BLaER1 treated with 17β-estradiol and CSF1 and Interleukin-3, amounts not matched to agents 10 nM and 100 nM (cell line): ENCODE results near the gene STK24.
A peak's percentile ranks its signal among the peaks of the same experiment; 100 is the strongest.

ENCODE experiments used
- H3K27ac ChIP-seq, 11 experiments: shearing (Covaris generic); formaldehyde crosslinking; 2 replicates each; pipeline ENCODE4 v1.8.1; 2022
- H3K27me3 ChIP-seq, 11 experiments: shearing (Covaris generic); formaldehyde crosslinking; 2 replicates each; pipeline ENCODE4 v1.8.1; 2022
- H3K36me3 ChIP-seq, 11 experiments: shearing (Covaris generic); formaldehyde crosslinking; 2 replicates each; pipeline ENCODE4 v1.8.1; 2022
- H3K4me1 ChIP-seq, 10 experiments: shearing (Covaris generic); formaldehyde crosslinking; 2 replicates each; pipeline ENCODE4 v1.8.1; 2022
- H3K4me2 ChIP-seq, 11 experiments: shearing (Covaris generic); formaldehyde crosslinking; 2 replicates each; pipeline ENCODE4 v1.8.1; 2022
- H3K4me3 ChIP-seq, 10 experiments: shearing (Covaris generic); formaldehyde crosslinking; 2 replicates each; pipeline ENCODE4 v1.8.1; 2022
- H3K9ac ChIP-seq, 11 experiments: shearing (Covaris generic); formaldehyde crosslinking; 2 replicates each; pipeline ENCODE4 v1.8.1; 2022
- H3K9me3 ChIP-seq, 11 experiments: shearing (Covaris generic); formaldehyde crosslinking; replicated peaks in 1 of 11; 2 replicates each; pipeline ENCODE4 v1.8.1; 2022
- H4K20me1 ChIP-seq, 11 experiments: shearing (Covaris generic); formaldehyde crosslinking; 2 replicates each; pipeline ENCODE4 v1.8.1; 2022
- Cebpa-rat ChIP-seq, 11 experiments: shearing (Covaris generic); IDR thresholded peaks; 2 replicates each; pipeline ENCODE4 v1.8.1; 2022

STK24 gene

GRCh38 chr13:98565726-98566565, 11.0 kb downstream of the STK24 start:
- H3K27ac ChIP-seq, result peak overlapping the region; percentile 57 to 98 (median 78)
- peak overlapping the region in 7 of 10 experiments; percentile 0 to 24 (median 14); a peak in 5 of 20 replicates for H3K4me3 ChIP-seq
- peaks cover 3 to 34% (median 15%) of the 10 kb centered on the region in 11 experiments; a peak in 15 of 22 replicates for H3K36me3 ChIP-seq
- no peak for TF ChIP-seq Cebpa-rat (IDR thresholded peaks at IDR 0.05)
- H3K27me3 ChIP-seq, result no peaks in the 10 kb centered on the region
- H3K9me3 ChIP-seq, result peaks cover 0 to 15% (median 9%) of the 10 kb centered on the region in 11 experiments; a peak in 15 of 22 replicates
- H4K20me1 ChIP-seq, result peaks cover 51 to 100% (median 76%) of the 10 kb centered on the region in 11 experiments
- H3K4me2 ChIP-seq, result peak overlapping the region; percentile 86 to 98 (median 94)
- H3K4me1 ChIP-seq, result peaks cover 98 to 100% (median 100%) of the 10 kb centered on the region in 10 experiments
- H3K9ac ChIP-seq, result peak overlapping the region; percentile 43 to 75 (median 67); a peak in 21 of 22 replicates

- Histone ChIP-seq H3K9ac (peak overlapping the region; percentile 4 to 73 (median 55); a peak in 18 of 22 replicates), H3K4me3 (peak overlapping the region in 5 of 10 experiments; percentile 4 to 39 (median 16); a peak in 6 of 20 replicates), H4K20me1 (peaks cover 63 to 100% (median 86%) of the 10 kb centered on the region in 11 experiments), H3K27me3 (no peaks in the 10 kb centered on the region), H3K4me1 (peaks cover 80 to 99% (median 92%) of the 10 kb centered on the region in 10 experiments), H3K9me3 (peaks cover 0 to 11% (median 6%) of the 10 kb centered on the region in 11 experiments; a peak in 15 of 22 replicates), H3K36me3 (peaks cover 3 to 46% (median 27%) of the 10 kb centered on the region in 11 experiments; a peak in 16 of 22 replicates), H3K4me2 (peak overlapping the region; percentile 86 to 98 (median 94)), H3K27ac (peak overlapping the region; percentile 18 to 98 (median 72); a peak in 20 of 22 replicates)
- TF ChIP-seq Cebpa-rat (IDR thresholded peaks at IDR 0.05), result no peak
These were observed 12.7 kb downstream of the STK24 start for GRCh38 chr13:98564204-98564603.

- Histone ChIP-seq H3K4me3 (peak overlapping the region; percentile 8 to 57 (median 34); a peak in 13 of 20 replicates), H3K4me1 (peaks cover 78 to 99% (median 92%) of the 10 kb centered on the region in 10 experiments), H3K36me3 (peaks cover 3 to 40% (median 26%) of the 10 kb centered on the region in 11 experiments; a peak in 16 of 22 replicates), H3K4me2 (peak overlapping the region; percentile 86 to 98 (median 94)), H4K20me1 (peaks cover 74 to 100% (median 97%) of the 10 kb centered on the region in 11 experiments), H3K9ac (peak overlapping the region; percentile 39 to 73 (median 61); a peak in 19 of 22 replicates), H3K27me3 (no peaks in the 10 kb centered on the region), H3K27ac (peak overlapping the region; percentile 18 to 98 (median 72); a peak in 21 of 22 replicates), H3K9me3 (no peaks in the 10 kb centered on the region)
- no peak for TF ChIP-seq Cebpa-rat (IDR thresholded peaks at IDR 0.05)
These were observed 13.8 kb downstream of the STK24 start for GRCh38 chr13:98563071-98563470.

GRCh38 chr13:98559169-98559568, 17.7 kb downstream of the STK24 start:
- TF ChIP-seq Cebpa-rat (IDR thresholded peaks at IDR 0.05), result no peak

GRCh38 chr13:98557937-98558792, 18.7 kb downstream of the STK24 start:
- H3K4me3 ChIP-seq, result no peak overlapping the region
- no peaks in the 10 kb centered on the region for H3K27me3 ChIP-seq
- peaks cover 96 to 100% (median 100%) of the 10 kb centered on the region in 11 experiments for H4K20me1 ChIP-seq
- H3K27ac ChIP-seq, result no peak overlapping the region
- no peak overlapping the region for H3K9ac ChIP-seq
- H3K9me3 ChIP-seq, result peaks cover 0 to 10% (median under 1%) of the 10 kb centered on the region in 11 experiments; a peak in 9 of 22 replicates
- H3K4me1 ChIP-seq, result peaks cover 67 to 95% (median 87%) of the 10 kb centered on the region in 10 experiments
- H3K4me2 ChIP-seq, result peak overlapping the region; percentile 3 to 81 (median 30); a peak in 21 of 22 replicates
- H3K36me3 ChIP-seq, result peaks cover 4 to 53% (median 26%) of the 10 kb centered on the region in 11 experiments; a peak in 18 of 22 replicates
- TF ChIP-seq Cebpa-rat (IDR thresholded peaks at IDR 0.05), result no peak

More at GRCh38 chr13:98559169-98559568, 17.7 kb downstream of the STK24 start:
- Histone ChIP-seq H3K36me3 (peaks cover 3 to 47% (median 24%) of the 10 kb centered on the region in 11 experiments; a peak in 16 of 22 replicates), H3K27me3 (no peaks in the 10 kb centered on the region), H3K4me1 (peaks cover 68 to 95% (median 86%) of the 10 kb centered on the region in 10 experiments), H3K9me3 (peaks cover 0 to 6% (median 0%) of the 10 kb centered on the region in 11 experiments; a peak in 4 of 22 replicates), H3K27ac (no peak overlapping the region), H4K20me1 (peaks cover 94 to 100% (median 99%) of the 10 kb centered on the region in 11 experiments), H3K4me3 (no peak overlapping the region), H3K9ac (no peak overlapping the region), H3K4me2 (peak overlapping the region in 7 of 11 experiments; percentile 5 to 81 (median 37); a peak in 9 of 22 replicates)

GRCh38 chr13:98556968-98557631, 19.8 kb downstream of the STK24 start:
- peak overlapping the region; percentile 2 to 81 (median 19); a peak in 16 of 22 replicates for H3K4me2 ChIP-seq
- no peak for TF ChIP-seq Cebpa-rat (IDR thresholded peaks at IDR 0.05)
- H3K27ac ChIP-seq, result no peak overlapping the region
- H3K36me3 ChIP-seq, result peaks cover 14 to 58% (median 37%) of the 10 kb centered on the region in 11 experiments; a peak in 18 of 22 replicates
- peaks cover 67 to 95% (median 87%) of the 10 kb centered on the region in 10 experiments for H3K4me1 ChIP-seq
- peaks cover 0 to 20% (median 10%) of the 10 kb centered on the region in 11 experiments; a peak in 12 of 22 replicates for H3K9me3 ChIP-seq
- H3K27me3 ChIP-seq, result no peaks in the 10 kb centered on the region
- no peak overlapping the region for H3K4me3 ChIP-seq
- H3K9ac ChIP-seq, result no peak overlapping the region
- peaks cover 96 to 100% (median 100%) of the 10 kb centered on the region in 11 experiments for H4K20me1 ChIP-seq

- no peak for TF ChIP-seq Cebpa-rat (IDR thresholded peaks at IDR 0.05)
- H3K9ac ChIP-seq, result no peak overlapping the region
- H3K27me3 ChIP-seq, result no peaks in the 10 kb centered on the region
- H3K36me3 ChIP-seq, result peaks cover 21 to 57% (median 44%) of the 10 kb centered on the region in 11 experiments
- H3K27ac ChIP-seq, result peak overlapping the region in 1 of 11 experiments; percentile 32; a peak in 1 of 22 replicates
- peaks cover 87 to 100% (median 98%) of the 10 kb centered on the region in 11 experiments for H4K20me1 ChIP-seq
- peaks cover 0 to 27% (median 16%) of the 10 kb centered on the region in 11 experiments; a peak in 16 of 22 replicates for H3K9me3 ChIP-seq
- H3K4me2 ChIP-seq, result peak overlapping the region in 7 of 11 experiments; percentile 2 to 81 (median 36); a peak in 9 of 22 replicates
- H3K4me1 ChIP-seq, result peaks cover 67 to 95% (median 84%) of the 10 kb centered on the region in 10 experiments
- no peak overlapping the region for H3K4me3 ChIP-seq
These were observed 20.6 kb downstream of the STK24 start for GRCh38 chr13:98556142-98556816.
